Mesendoderm (in vitro differentiated cells): Measurements from ENCODE around the gene TMEM37.

Experiments
- DNase-seq: peaks from one replicate; pipeline ENCODE4 v3.0.0; 2013
- H2AK5ac ChIP-seq: 2 replicates; pipeline ENCODE4 v1.6.1; 2013; ENCODE audit warnings: low read length, inconsistent platforms
- H2BK120ac ChIP-seq: 2 replicates; pipeline ENCODE4 v1.6.1; 2013; ENCODE audit warnings: low read depth, mild to moderate bottlenecking, low read length, moderate library complexity, mixed read lengths
- H2BK15ac ChIP-seq: replicated peaks from 2 replicates; pipeline ENCODE4 v1.6.1; 2013; ENCODE audit warnings: low read depth, mild to moderate bottlenecking, moderate library complexity
- H2BK5ac ChIP-seq: 2 replicates; pipeline ENCODE4 v1.6.1; 2013; ENCODE audit warnings: low read length, inconsistent platforms
- H3K18ac ChIP-seq: 2 replicates; pipeline ENCODE4 v1.6.1; 2013; ENCODE audit warnings: mild to moderate bottlenecking, low read length, mixed read lengths
- H3K23ac ChIP-seq: one replicate; pipeline ENCODE4 v1.6.1; 2013; ENCODE audit warnings: low read length
- H3K27ac ChIP-seq: 2 replicates; pipeline ENCODE4 v1.5.1; 2013; ENCODE audit warnings: low read depth, mild to moderate bottlenecking, inconsistent platforms, low read length, moderate library complexity
- H3K27me3 ChIP-seq: 2 replicates; pipeline ENCODE4 v1.6.1; 2013; ENCODE audit warnings: low read length, control low read depth, mild to moderate bottlenecking, inconsistent platforms; ENCODE audit not compliant: insufficient read depth, poor library complexity
- H3K36me3 ChIP-seq: 2 replicates; pipeline ENCODE4 v1.6.1; 2013; ENCODE audit warnings: low read length, inconsistent platforms; ENCODE audit not compliant: control insufficient read depth, insufficient read depth
- H3K4ac ChIP-seq: one replicate; pipeline ENCODE4 v1.6.1; 2013; ENCODE audit warnings: low read depth, mild to moderate bottlenecking, low read length, moderate library complexity
- H3K4me1 ChIP-seq: 2 replicates; pipeline ENCODE4 v1.6.1; 2013; ENCODE audit warnings: low read depth, low read length, inconsistent platforms; ENCODE audit not compliant: control insufficient read depth
- H3K4me2 ChIP-seq: 2 replicates; pipeline ENCODE4 v1.6.1; 2013; ENCODE audit warnings: low read length
- H3K4me3 ChIP-seq: 2 replicates; pipeline ENCODE4 v1.5.1; 2013; ENCODE audit warnings: mild to moderate bottlenecking, low read length
- H3K56ac ChIP-seq: one replicate; pipeline ENCODE4 v1.6.1; 2013; ENCODE audit warnings: low read length
- H3K79me1 ChIP-seq: 2 replicates; pipeline ENCODE4 v1.6.1; 2013; ENCODE audit warnings: low read length, inconsistent platforms
- H3K79me2 ChIP-seq: 2 replicates; pipeline ENCODE4 v1.6.1; 2013; ENCODE audit warnings: mild to moderate bottlenecking, low read length; ENCODE audit not compliant: control insufficient read depth, insufficient read depth
- H3K9ac ChIP-seq: 2 replicates; pipeline ENCODE4 v1.6.1; 2013; ENCODE audit warnings: low read length, inconsistent platforms
- H4K5ac ChIP-seq: one replicate; pipeline ENCODE4 v1.6.1; 2013; ENCODE audit warnings: low read length
- H4K8ac ChIP-seq: one replicate; pipeline ENCODE4 v1.6.1; 2013; ENCODE audit warnings: low read depth, mild to moderate bottlenecking, control low read depth, low read length, moderate library complexity
- WGBS: extraction: QIAGEN DNeasy Blood & Tissue Kit; methylation state at CpG from one replicate; pipeline ENCODE4 v1.1.7; 2013; ENCODE audit warnings: low lambda C conversion rate, missing lambda C conversion rate; ENCODE audit not compliant: insufficient coverage; ENCODE audit errors: extremely low coverage; 5-methylcytosine and 5-hydroxymethylcytosine counted together

Gene TMEM37

DNA sequence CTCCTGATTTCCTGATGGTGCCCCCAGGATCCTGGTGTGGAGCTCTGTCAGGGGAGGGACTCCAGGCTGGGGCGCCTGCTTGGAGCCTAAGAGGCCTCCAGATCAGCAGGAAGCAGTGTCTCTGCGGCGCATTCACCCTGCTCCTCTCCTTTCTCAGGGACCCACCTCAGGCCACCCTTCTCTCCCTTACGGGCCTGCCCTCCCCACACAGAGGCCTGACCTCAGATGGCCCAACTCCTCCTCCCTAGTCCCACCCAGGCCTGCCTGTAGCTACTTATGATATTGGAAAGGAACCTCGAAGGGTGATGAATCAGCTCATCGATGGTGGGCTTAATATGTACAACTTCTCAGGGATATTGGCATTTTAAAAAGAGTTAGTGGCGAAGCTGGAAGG, 10.6 kb downstream of the TMEM37 start:
- H3K56ac ChIP-seq = no peak overlapping the region
- H3K9ac ChIP-seq = no peak overlapping the region
- H3K4ac ChIP-seq = no peak overlapping the region
- H3K27ac ChIP-seq = no peak overlapping the region
- H3K23ac ChIP-seq = no peak overlapping the region
- H4K5ac ChIP-seq = no peak overlapping the region
- no peak overlapping the region for H4K8ac ChIP-seq
- H3K4me2 ChIP-seq = no peak overlapping the region
- H3K4me1 ChIP-seq = no peaks in the 10 kb centered on the region
- no peak overlapping the region for H2AK5ac ChIP-seq
- no peak overlapping the region for H2BK15ac ChIP-seq
- no peaks in the 10 kb centered on the region for H3K79me2 ChIP-seq
- no peak for DNase-seq
- no peak overlapping the region for H3K4me3 ChIP-seq
- H2BK5ac ChIP-seq = no peak overlapping the region
- no peak overlapping the region for H2BK120ac ChIP-seq
- no peaks in the 10 kb centered on the region for H3K36me3 ChIP-seq
- H3K18ac ChIP-seq = no peak overlapping the region
- WGBS = no CpG with 5 or more reads among the region's 7 CpGs
- no peaks in the 10 kb centered on the region for H3K79me1 ChIP-seq
- no peaks in the 10 kb centered on the region for H3K27me3 ChIP-seq

DNA sequence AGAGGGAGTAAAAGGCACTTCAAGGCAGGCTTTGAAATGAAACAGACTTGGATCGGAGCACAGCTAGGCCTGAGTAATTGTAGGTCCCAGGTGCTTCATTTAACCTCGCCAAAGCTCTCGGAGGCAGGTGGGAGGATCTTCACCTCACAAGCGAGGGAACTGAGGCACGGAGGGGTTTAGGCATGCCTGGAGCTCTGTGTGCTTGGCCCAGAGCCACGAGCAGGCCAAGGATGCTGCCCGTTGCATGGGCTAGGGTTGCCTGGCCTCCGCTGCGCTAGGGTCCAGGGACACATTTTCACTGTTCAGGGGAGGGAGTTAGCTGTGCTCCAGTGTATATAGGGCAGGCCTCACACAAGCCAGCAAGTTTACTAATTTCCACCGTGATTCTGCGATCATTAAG, 11.2 kb downstream of the TMEM37 start:
- no peak for DNase-seq
- Histone ChIP-seq H3K9ac (no peak overlapping the region), H4K5ac (no peak overlapping the region), H3K4me1 (no peaks in the 10 kb centered on the region), H4K8ac (no peak overlapping the region), H3K4ac (no peak overlapping the region), H2AK5ac (no peak overlapping the region), H3K4me3 (no peak overlapping the region), H3K18ac (no peak overlapping the region), H3K36me3 (no peaks in the 10 kb centered on the region), H3K23ac (no peak overlapping the region), H2BK120ac (no peak overlapping the region), H3K4me2 (no peak overlapping the region), H2BK15ac (no peak overlapping the region), H3K79me1 (no peaks in the 10 kb centered on the region), H3K27ac (no peak overlapping the region), H3K27me3 (no peaks in the 10 kb centered on the region), H3K79me2 (no peaks in the 10 kb centered on the region), H2BK5ac (no peak overlapping the region), H3K56ac (no peak overlapping the region)
- no CpG with 5 or more reads among the region's 11 CpGs for WGBS

DNA sequence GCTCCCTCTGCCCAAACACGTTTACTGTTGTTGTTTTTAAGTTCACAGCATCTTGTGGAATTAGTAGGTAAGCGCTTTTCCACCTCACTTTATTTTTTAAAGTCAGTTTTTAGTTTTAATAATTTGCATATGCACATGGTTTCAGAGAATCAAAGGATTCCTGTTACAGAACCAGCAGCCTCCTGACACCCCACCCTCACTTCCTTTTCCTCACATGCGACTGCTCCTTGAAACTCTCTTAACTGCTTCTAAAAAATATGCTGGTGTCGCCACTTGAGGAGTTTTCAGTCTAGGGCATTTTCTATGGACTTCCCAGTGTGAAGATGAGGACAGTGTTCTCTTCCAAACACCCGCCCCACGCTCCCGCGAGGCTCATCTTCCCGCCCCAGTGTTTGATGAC, 14.4 kb downstream of the TMEM37 start:
- Histone ChIP-seq H3K4me3 (no peak overlapping the region), H3K79me1 (no peaks in the 10 kb centered on the region), H4K5ac (no peak overlapping the region), H2BK120ac (no peak overlapping the region), H3K23ac (no peak overlapping the region), H3K56ac (no peak overlapping the region), H3K9ac (no peak overlapping the region), H3K36me3 (no peaks in the 10 kb centered on the region), H3K4me2 (no peak overlapping the region), H3K18ac (no peak overlapping the region), H3K27ac (no peak overlapping the region), H3K4ac (no peak overlapping the region), H3K4me1 (no peaks in the 10 kb centered on the region), H2AK5ac (no peak overlapping the region), H2BK15ac (no peak overlapping the region), H2BK5ac (no peak overlapping the region), H4K8ac (no peak overlapping the region), H3K79me2 (no peaks in the 10 kb centered on the region), H3K27me3 (no peaks in the 10 kb centered on the region)
- no CpG with 5 or more reads among the region's 9 CpGs for WGBS
- DNase-seq = no peak

DNA sequence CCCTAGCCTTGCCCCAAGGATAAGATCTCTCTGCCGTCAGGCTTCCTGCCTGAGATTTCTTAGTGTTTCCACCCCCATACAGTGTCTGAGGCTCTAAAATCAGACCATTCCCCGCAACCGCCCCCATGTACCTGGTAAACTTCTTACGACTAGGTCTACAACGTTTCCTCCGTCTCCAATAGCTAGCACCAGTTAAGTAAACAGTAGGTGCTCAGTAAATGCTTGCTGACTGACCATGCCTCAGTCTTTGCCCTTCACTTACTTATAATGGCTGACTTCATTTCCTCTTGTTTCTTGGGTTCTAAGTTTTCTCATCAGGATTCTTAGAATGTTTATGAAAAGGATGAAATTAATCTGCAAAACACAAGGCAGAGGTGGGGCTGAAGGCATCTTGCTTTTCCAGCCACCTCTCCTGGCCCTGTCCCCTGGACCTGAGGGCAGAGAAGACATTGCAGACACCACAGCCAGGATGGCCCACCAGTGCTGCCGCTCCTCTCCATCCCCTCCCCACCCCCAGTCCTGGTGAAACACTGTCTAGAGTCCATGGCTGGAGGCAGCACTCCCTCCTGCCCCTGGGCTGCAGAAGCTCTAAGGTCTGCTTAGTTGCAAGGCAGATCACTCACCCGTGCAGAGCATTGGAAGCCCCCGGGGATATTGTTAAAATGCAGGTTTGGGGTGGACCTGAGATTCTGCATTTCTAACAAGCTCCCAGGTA, 16.9 kb downstream of the TMEM37 start:
- Histone ChIP-seq H3K4me3 (no peak overlapping the region), H3K56ac (no peak overlapping the region), H4K8ac (no peak overlapping the region), H2BK15ac (no peak overlapping the region), H4K5ac (no peak overlapping the region), H3K9ac (no peak overlapping the region), H3K18ac (no peak overlapping the region), H3K4me2 (no peak overlapping the region), H3K79me2 (no peaks in the 10 kb centered on the region), H3K4me1 (no peaks in the 10 kb centered on the region), H3K36me3 (no peaks in the 10 kb centered on the region), H3K27ac (no peak overlapping the region), H3K27me3 (no peaks in the 10 kb centered on the region), H3K79me1 (no peaks in the 10 kb centered on the region), H2BK5ac (no peak overlapping the region), H2AK5ac (no peak overlapping the region), H2BK120ac (no peak overlapping the region), H3K4ac (no peak overlapping the region), H3K23ac (no peak overlapping the region)
- DNase-seq = no peak
- no CpG with 5 or more reads among the region's 9 CpGs for WGBS

DNA sequence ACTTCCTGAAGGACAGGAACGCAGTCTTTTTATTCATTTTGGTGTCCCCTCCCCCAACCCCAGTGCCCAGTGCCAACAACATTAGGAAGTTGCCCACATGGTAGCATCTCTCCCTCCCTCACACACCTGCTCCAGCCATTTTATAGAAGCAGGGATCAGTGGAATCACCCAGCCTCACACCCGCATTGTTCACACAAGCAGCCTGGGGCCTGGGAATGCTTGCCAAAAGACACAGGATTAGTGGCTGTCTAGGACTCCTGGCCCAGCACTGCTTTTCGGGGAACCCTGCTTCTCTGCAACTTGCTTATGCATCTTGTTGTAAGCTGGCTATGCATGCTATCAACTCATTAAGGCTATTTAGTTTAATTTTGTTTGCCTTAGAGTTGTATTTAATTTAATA, 17.9 kb downstream of the TMEM37 start:
- Histone ChIP-seq H3K27me3 (no peaks in the 10 kb centered on the region), H3K79me1 (no peaks in the 10 kb centered on the region), H3K4me2 (no peak overlapping the region)

More for the DNA sequence above, 17.9 kb downstream of the TMEM37 start:
- Histone ChIP-seq H3K36me3 (no peaks in the 10 kb centered on the region), H4K5ac (no peak overlapping the region), H3K23ac (no peak overlapping the region), H3K27ac (no peak overlapping the region), H3K18ac (no peak overlapping the region), H3K4me1 (no peaks in the 10 kb centered on the region), H2AK5ac (no peak overlapping the region), H3K9ac (no peak overlapping the region), H3K4me3 (no peak overlapping the region), H3K79me2 (no peaks in the 10 kb centered on the region), H2BK15ac (no peak overlapping the region), H2BK5ac (no peak overlapping the region), H2BK120ac (no peak overlapping the region), H4K8ac (no peak overlapping the region), H3K56ac (no peak overlapping the region), H3K4ac (no peak overlapping the region)
- whole genome bisulfite sequencing = no CpG with 5 or more reads among the region's 3 CpGs
- DNase-seq = no peak
